G401 (cell line): ENCODE measurements around the gene EZR. TPM values are rescaled to one million over a fixed set of nuclear protein-coding genes. Genes with fewer than 3 reads are reported as not detected.

Experiments
- DNase-seq: peaks from one replicate; pipeline ENCODE4 v3.0.0-alpha.2; 2015; ENCODE audit warnings: low spot score
- in situ Hi-C: cut with HindIII; loops from 2 replicates; pipeline ENCODE4 v1.10.0; 2016; ENCODE audit warnings: low sequenced_read_pairs, mixed read lengths
- total RNA-seq: library from RNA; depleted of rRNA; stranded (reverse); fragments of >200 nt; shearing (Covaris generic); gene quantifications from 2 replicates; pipeline ENCODE4 v1.2.3, GENCODE V29; 2014

The EZR gene
- total RNA-seq, 1 experiment from 2014 or later = 261 TPM

- in situ Hi-C loops = no loop called here
- DNase-seq = no peak
Observed at GRCh38 chr6:158783851-158784250, 35.3 kb downstream of the EZR start.

GRCh38 chr6:158783167-158783450 is 36.1 kb downstream of the EZR start:
- no peak for DNase-seq
- in situ Hi-C loops = no loop called here

- no peak for DNase-seq
- in situ Hi-C loops = no loop called here
Observed at GRCh38 chr6:158782432-158783166, 36.6 kb downstream of the EZR start.

- DNase-seq = no peak
- in situ Hi-C loops = no loop called here
Observed at GRCh38 chr6:158781692-158782373, 37.3 kb downstream of the EZR start.

DNA sequence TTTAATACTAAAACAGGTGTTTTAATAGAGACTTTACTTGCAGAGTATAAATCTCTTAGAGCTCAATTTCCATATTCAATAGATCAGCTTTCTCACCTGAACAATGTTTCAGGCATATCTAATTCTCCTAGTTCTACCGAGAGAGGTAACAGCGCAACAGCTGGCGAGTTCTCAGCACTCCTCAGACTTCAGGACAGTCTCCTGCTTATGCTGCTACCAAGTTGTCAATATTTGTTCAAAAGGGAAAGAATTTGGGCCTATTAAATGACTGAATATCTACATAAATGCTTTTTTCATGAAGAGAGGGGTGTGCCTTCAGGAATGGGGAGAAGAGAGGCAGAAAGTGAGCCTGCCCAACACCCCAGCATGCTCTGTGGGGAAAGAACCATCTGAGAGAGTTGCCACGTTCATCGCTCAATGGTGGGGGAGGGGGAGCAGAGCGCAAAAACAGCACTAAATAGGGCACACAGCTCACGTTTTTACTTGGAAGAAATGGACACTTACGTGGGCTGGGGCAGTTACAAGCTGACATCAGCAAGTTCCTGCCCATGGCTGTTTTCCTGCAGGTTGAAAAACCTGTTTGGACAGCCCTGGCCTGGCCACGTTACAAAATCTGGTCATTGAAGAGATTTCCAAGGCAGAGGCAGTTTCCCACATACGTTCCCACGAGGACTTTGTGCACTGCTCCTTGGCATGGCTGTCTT is 38.0 kb downstream of the EZR start:
- no peak for DNase-seq
- in situ Hi-C loops = no loop called here

- DNase-seq = no peak
- in situ Hi-C loops = no loop called here
Observed at GRCh38 chr6:158780246-158780884, 38.8 kb downstream of the EZR start.

DNA sequence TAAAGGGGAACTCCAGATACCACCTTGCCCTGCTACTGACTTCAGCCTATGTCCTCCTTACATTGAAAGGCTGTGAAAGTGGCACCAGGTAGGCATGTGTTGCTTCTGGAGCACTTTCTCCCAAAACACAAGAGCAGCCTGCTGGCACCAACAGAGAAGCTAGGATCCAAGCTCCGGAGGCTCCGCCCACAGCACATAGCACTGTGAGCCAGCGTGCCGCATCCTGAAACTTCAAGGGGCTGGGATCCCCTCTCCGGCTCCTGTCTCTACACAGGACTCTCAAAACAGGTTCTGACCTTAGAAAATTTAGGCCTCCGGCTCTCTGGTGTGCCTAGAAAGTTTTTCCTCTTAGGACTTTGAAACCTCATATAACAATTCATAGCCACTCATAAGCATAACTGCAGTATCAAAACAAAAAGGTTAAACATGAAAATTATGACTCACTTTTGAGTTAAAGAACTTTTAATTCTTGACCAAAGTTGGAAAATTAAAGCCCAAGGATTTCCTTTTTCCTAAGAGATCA is 41.1 kb downstream of the EZR start:
- in situ Hi-C loops = no loop called here
- DNase-seq = no peak

DNA sequence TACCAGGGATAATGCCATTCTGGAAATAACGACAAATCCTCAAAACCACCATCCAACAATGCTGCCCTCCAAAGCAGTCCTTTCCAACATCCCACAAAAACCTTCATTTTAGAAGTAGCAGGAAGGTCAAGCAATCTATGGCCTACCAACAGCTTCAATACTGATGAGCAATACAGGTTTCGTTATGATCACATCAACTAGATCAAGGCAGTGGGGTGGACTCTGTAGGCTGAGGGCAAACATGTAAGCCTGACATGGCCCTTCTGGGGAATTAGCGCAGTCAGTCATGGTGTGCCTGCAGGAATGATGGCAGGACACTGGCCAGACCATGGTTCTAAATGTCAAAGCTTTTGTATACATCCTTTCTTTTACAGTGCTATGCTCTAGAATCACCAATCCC is 41.7 kb downstream of the EZR start:
- DNase-seq = no peak
- in situ Hi-C loops = no loop called here

- no peak for DNase-seq
- in situ Hi-C loops = no loop called here
Observed at GRCh38 chr6:158776737-158777136, 42.4 kb downstream of the EZR start.

- in situ Hi-C loops = no loop called here
- no peak for DNase-seq
Observed at GRCh38 chr6:158775832-158776231, 43.3 kb downstream of the EZR start.

GRCh38 chr6:158774717-158775449 is 44.3 kb downstream of the EZR start:
- peak; percentile 18 for DNase-seq
- in situ Hi-C loops = loop anchor here (25.0 kb wide), 1 partner anchor 187 kb away; no protein-coding TSS in a partner anchor

- in situ Hi-C loops = loop anchor here (25.0 kb wide), 1 partner anchor 188 kb away; no protein-coding TSS in a partner anchor
- DNase-seq = no peak
Observed at GRCh38 chr6:158773581-158774449, 45.4 kb downstream of the EZR start.

- no peak for DNase-seq
- in situ Hi-C loops = loop anchor here (25.0 kb wide), 1 partner anchor 189 kb away; no protein-coding TSS in a partner anchor
Observed at GRCh38 chr6:158772851-158773371, 46.3 kb downstream of the EZR start.

DNA sequence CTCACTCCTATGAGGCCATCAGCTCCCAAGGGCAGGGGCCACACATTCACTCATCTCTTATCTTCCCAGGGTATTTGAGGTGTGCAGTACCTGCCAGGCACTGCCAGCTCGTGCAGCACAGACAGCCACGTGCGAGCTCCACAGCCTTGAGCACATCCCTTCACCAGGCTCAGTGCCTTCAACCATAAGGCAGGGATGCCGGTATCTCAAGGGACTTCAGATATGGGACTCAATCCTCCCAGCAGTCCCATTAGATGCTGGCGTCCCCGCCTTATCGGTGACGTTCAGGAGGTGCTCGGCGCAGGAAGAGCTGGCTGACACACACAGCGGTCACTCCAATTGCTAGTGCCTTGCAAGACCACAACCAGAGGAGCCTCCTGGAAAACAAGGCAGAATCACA is 47.0 kb downstream of the EZR start:
- in situ Hi-C loops = loop anchor here (25.0 kb wide), 1 partner anchor 190 kb away; no protein-coding TSS in a partner anchor
- DNase-seq = no peak

DNA sequence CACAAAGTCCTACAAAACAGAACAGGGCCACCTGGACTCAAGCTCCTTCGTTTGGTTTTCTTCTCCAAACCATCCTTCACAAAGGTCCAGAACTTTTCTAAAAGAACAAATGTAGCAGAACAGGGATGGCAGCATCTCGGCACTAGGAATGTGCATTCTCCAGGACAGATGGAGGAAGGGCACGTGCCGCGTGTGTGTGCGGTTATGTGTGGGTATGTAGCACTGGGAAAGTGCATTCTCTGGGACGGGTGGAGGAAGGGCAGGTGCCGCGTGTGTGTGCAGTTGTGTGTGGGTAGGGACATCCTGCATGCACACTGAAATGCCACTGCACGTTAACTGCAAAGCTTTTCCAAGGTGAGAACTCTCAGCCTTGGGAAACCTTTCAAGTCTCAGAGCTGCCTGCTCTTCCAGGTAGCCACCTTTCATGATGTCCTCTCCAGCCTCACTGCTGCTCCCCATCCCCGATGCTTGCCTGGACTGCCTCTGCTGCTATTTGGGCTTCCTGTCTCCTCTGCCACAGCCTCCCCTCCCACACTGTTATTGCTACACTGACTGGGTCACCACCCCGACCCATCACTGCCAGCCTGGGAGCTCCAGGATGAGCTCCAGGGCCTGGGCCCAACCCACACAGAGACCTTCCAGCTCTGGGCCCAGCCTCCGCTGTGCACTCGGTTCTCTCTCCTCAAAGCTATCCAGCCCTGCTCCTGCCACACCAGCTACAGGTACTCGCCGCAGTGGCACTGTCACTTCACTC is 47.6 kb downstream of the EZR start:
- DNase-seq = no peak
- in situ Hi-C loops = loop anchor here (25.0 kb wide), 1 partner anchor 191 kb away; no protein-coding TSS in a partner anchor

GRCh38 chr6:158770533-158771330 is 48.4 kb downstream of the EZR start:
- DNase-seq = no peak
- in situ Hi-C loops = loop anchor here (25.0 kb wide), 1 partner anchor 192 kb away; no protein-coding TSS in a partner anchor
